Uterus (tissue), 2 donors: ENCODE results near the gene PCIF1.

Experiments used
- CTCF ChIP-seq, 4 experiments: fragments of 200-600 bp in 2 of 4; fragments of 450-650 bp in 2 of 4; sonication (generic) in 2 of 4; IDR thresholded peaks; one replicate each; pipeline ENCODE4 v1.5.1; 2016 to 2019; ENCODE audit warnings: antibody characterized with exemption in 4 of 4, mild to moderate bottlenecking in 2 of 4, moderate library complexity in 1 of 4
- POLR2A ChIP-seq, 2 donors: fragments of 450-650 bp; IDR thresholded peaks; one replicate each; pipeline ENCODE4 v1.6.1; 2016; ENCODE audit warnings: antibody characterized with exemption in 2 of 2, mild to moderate bottlenecking in 1 of 2, moderate library complexity in 1 of 2

GRCh38 chr20:45950330-45950646, 15.8 kb downstream of the PCIF1 start:
- no peak for TF ChIP-seq CTCF (IDR thresholded peaks at IDR 0.05)
- TF ChIP-seq POLR2A (IDR thresholded peaks at IDR 0.05): no peak
